Ramos (cell line): ENCODE data around the gene GFRA1.

Experiments
- in situ Hi-C: fragments of 300-500 bp; cut with MboI; formaldehyde crosslinking; loops from one replicate; pipeline ENCODE4 v1.14.3; 2022; ENCODE audit warnings: low sequenced_read_pairs; ENCODE audit not compliant: unreplicated experiment

GFRA1 gene

DNA sequence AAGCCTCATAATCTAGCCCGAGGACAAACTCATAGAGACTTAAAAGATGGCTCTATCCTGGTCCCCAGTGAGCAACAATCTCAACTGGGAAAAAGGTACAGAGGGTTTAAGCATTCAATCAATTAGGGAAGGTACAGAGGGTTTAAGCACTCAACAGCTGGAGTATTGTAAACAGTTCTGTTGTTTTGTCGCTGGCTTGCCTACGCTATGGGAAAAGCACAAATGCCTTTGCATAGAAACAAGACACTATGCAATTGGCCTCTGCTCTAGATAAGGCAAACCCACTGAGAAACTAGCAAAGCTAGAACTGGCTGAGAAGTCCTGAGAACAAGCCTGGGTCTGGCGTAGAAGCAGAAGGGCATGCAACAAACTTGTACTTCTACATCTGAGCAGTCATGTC is 69.3 kb downstream of the GFRA1 start:
- in situ Hi-C loops, result no loop called here

GRCh38 chr10:116201670-116202430 is 71.2 kb downstream of the GFRA1 start:
- in situ Hi-C loops, result no loop called here

DNA sequence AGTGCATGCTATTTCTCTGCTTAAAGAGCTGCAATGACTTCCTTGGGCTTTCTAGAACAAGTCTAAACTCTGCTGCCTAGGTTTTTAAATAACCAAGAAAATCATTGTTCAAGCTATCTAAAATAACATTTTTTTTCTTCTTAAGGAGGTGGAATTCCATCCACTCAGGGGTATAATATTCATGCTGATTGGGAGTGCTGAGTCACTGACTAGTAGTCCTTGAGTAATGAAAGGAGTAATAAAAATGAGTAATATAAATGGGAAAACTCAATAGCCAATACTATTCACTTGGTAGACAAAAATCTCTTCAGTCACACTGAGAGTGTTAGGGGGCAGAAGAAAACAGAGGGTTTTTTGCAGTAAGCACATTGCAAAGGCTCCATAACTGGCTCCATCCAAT is 72.0 kb downstream of the GFRA1 start:
- in situ Hi-C loops, result no loop called here

- in situ Hi-C loops, result no loop called here
Measured at GRCh38 chr10:116198676-116199035, 74.3 kb downstream of the GFRA1 start.

DNA sequence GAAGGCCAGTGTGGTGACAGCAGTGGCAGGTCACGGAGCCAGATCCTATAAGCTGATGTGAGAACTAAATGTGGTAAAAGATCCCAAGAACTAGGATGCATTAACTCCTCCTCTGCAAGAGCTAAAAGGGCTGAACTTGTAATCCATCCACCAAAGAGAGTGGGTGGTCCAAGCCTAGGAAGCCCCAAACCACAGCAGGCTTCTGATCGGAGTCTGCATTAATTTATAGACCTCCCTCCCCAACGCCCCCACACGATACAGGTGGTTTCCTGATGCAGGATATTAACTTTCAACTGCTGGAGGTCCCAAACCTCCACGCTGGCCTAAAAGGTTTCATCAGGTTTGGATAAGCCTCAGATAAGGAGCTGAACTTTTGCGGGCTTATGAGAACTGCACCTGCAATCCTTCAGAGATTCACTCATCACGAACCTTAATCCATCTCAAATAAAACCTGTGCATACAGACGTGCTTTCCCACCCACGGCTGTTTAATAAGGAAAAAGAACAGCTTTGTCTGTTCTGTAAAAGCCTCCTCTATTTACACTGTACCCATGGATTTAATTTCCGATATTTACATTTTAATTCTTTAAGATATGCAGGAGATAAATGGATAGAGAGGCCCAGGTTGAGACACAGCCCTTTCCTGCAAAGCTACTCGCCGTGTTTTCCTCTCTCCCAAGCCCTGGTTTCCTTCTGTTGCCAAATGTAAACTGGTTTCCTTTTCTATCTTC is 74.9 kb downstream of the GFRA1 start:
- in situ Hi-C loops, result no loop called here

- in situ Hi-C loops, result no loop called here
Measured at GRCh38 chr10:116195583-116195982, 77.4 kb downstream of the GFRA1 start.

DNA sequence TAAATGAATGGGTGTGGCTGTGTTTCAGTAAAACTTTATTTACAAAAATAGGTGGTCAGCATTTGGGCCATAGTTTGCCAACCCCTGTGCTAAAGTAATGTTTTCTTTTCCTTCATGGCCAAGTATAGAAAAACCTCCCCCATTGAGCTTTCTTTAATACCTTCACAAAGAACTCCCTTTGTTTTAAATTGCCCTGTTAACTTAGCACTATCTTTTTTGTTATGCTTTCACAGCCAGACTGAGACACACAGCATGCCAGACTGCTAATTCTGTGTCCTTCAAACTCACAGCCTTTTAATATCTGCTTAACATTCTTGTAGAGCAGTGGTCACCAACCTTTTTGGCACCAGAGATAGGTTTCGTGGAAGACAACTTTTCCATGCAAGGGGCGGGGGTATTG is 78.0 kb downstream of the GFRA1 start:
- in situ Hi-C loops, result no loop called here

DNA sequence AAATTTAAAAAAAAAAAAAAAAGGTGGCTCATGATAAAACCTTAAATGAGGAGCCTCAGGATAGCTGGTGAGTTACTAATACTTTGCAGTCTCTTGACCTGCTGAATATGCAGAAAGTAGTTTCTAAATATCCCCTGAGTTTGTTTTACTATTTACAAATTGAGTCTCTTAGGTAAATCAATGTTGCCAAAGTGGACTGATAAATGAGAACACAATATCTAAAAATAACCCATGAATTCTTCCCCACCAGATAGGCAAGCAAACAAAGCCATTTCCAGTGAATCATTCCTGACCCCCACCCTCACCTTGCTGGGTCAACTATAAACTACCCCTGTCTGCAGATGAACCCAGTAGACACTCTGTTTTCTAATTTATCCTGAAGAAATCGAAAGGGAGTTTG is 78.9 kb downstream of the GFRA1 start:
- in situ Hi-C loops, result no loop called here

DNA sequence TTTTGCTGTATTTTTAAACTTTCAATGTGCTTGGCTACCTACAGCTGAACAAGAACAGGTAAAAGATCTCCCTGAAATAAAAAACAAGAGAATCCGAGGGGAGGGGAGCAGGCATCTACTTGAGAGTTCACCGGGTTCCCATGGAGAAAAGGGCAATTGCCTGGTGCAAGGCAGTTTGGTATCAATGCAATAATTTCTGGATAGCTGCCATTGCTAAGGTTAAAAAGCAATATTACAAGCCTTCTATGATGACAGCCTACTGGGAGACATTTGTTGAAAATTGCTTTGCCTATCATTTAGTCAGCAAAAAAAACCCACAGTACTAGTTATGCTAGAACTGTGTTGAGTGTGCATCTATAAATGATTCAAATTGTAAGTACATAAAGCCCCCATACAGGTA is 82.1 kb downstream of the GFRA1 start:
- in situ Hi-C loops, result no loop called here

- in situ Hi-C loops, result no loop called here
Measured at GRCh38 chr10:116186273-116186672, 86.7 kb downstream of the GFRA1 start.

DNA sequence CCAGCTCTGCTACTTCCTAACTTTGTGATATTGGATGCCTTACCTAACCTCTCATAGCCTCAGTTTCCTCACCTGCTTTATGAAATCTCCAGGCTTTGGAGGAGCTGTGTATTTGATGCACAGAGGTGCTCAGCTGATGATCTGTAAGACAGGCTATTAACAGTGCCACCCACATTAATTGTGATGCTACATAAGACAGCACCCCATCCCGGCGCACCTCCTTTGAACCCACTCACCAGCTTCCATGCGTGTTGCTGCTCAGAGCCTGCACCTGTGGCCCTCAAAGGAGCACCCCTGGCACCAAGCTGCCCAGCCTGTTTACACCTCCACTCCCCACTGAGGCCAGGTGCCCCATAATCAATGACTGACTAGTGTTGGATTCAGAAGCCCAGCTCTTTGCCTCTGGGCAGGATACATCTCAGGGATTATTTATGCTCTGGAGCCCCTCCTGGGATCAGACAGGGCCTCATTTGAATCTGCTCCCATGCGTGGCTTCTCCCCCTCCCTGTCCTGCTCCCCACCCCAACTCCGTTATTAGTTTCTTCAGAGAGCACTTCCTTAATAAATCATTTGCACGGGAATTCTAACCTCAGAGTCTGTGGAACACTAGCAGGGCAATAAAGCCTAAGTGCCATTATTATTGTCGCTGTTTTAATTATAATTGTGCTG is 87.7 kb downstream of the GFRA1 start:
- in situ Hi-C loops, result no loop called here

DNA sequence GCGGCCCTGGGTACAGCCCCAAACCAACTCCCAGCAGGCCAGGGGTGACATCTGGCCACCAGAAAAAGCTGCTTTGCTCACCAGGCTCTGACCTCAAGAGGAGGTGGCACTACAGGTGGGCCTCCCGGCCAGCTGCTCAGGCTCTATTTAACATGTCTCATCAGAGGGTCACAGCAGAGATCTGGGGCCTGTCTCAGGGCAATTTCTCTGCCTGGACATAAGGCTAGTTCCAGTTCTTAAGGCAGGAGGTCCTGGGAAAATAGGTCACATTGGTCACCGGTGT is 88.6 kb downstream of the GFRA1 start:
- in situ Hi-C loops, result no loop called here

DNA sequence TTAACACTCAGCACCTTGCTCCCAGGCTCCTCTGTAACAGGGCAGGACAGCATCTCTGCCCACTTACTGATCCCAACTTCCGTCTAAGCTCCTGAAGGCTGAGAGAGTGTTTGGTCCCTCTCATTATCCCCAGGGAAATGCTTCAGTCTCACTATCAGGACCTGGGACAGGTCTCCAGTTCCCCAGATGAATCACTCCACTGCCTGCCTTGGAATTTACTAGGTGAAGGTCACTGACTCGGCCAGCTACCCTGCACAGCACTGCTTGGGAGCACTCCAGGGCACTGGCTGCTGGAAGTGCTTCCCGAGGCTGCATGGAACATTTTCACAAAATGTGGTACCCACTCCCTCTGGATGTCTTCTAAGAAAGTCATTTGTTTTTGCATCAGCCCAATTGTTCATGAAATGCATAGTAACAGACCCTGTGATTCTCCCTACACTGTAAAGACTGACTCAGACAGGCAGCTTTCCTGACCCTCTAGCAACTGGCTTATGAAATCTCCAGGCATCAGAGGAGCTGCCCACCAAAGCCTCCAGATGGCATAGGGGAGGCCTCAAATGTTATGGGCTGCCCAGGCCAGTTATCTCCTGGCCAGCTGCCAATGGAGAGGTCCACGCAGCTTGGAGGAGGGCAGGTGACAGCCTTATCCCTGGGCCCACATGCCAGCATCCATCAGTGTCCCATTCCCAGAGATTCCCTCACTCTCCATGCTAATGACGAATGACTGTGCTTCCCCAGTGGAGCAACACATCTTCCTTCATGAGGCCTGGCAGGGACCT is 89.1 kb downstream of the GFRA1 start:
- in situ Hi-C loops, result no loop called here

DNA sequence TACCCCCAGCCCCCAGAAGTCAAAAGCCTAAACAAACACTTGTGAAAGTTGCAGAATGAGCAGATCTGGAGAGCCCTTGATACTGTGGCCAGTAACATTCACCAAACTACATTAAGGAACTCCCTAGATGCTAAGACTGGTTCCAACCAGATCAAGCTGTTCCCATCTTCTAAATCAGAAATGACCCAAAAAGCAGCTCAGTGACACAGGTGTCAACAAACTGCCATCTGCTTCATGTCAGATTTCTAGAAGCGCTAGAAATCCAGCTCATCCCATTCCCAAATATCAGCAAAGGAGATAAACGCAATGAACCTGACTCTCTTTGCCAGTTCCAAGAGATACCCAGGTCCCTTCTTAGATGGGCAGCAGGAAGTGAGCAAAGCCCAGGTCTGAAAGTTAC is 90.6 kb downstream of the GFRA1 start:
- in situ Hi-C loops, result no loop called here

DNA sequence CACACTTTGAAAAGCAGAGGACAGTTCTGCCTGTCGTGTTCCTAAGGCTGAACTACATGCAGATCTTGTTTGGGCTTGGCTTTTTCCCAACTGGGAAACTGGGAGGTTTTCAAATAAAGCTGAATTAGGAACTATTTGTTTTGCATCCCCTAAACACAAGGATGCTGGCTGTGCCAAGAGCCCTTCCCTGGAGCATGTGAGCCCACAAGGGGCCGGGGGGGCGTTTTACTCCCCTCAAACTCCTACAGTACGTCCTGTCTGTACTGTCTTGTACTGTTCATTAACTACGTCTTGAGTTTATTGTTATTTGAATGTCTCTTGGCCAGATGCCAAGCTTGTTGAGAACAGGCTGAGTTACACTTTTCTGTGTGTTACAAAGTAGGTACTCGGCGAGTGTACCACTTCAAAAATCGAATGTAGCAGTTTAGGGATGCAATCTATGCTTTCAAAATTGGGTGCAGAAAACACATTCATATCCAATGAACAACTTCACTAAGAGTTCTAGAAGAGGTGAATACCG is 94.9 kb downstream of the GFRA1 start:
- in situ Hi-C loops, result no loop called here

GRCh38 chr10:116175231-116175630 is 97.8 kb downstream of the GFRA1 start:
- in situ Hi-C loops, result no loop called here

DNA sequence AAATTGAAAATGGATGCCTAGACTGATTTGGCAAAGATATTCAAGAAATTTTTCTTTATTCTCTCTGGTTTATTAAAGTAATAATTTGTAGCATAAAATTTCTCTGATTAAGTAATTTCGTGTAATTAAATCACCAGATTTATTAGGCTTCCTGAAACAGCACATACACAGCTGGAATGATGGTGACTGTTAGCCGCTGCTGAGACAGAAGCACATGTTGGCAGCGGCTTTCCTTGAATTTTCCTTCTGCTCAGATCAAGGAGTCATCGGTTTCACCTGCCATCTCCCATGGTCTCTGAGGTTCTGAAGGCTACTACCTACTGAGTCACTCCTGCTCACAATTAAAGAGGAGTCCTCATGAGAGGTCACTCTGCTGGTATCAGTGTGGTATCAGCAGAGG is 101.5 kb downstream of the GFRA1 start:
- in situ Hi-C loops, result no loop called here

DNA sequence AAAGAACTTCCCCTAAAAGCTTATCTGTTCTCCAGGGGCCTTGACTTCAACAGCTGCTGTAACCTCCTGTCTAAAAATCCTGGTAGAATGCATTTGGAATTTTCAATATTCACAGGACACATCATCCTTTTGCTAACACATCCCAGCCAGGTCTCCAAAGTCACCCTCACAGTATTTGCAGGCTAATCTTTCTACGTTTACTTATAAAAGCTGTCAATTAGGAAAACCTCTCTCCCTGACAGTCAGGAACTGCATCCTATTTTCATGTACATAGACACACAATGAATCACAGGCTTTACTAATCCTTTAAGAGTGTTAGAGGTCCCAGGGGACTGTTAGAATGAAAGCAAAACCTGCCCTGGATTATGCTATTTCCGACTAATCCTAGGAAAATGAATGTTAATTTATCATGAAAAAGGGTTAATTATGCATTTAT is 102.2 kb downstream of the GFRA1 start:
- in situ Hi-C loops, result no loop called here

DNA sequence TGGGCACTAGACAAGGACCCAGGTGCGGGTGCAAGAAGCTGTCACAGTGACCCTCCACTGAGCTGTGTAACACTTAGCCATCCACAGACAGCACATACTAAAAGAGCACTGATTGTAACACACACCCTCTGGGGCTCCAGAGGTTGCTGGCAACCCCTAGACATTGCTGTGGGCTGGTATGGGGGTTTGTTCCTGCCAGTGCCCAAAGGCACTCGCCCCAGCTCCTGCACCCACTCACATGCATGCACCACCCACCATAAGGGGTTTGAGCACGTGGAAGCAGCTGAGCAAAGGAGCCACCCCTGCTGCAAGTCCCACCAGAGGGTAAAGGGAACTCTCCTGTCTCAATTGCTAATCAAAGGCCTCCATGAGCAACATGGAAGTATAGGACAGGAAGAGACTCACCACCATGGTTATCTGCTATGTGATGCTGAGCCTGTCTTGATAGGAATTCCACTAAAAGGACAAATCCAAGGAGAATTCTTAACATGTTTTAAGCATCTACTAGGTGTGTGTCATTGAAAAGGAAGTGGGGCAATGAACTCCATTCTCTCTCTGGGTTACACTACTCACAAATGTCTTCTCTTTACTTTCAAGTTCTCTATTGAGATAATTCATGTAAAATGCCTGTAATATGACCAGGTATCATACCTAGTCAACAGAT is 103.1 kb downstream of the GFRA1 start:
- in situ Hi-C loops, result no loop called here

GRCh38 chr10:116168745-116169144 is 104.3 kb downstream of the GFRA1 start:
- in situ Hi-C loops, result no loop called here
